SK-N-SH (cell line): ENCODE measurements around the gene OR2M3. TPM values are rescaled to one million over a fixed set of nuclear protein-coding genes. Genes with fewer than 3 reads are reported as not detected.

Source experiments
- CTCF ChIA-PET: fragments of 300-600, 350-600 bp; formaldehyde crosslinking; extraction: SDS; loops from one replicate; lab custom pipeline; 2021; lab: Yijun Ruan, JAX
- POLR2A ChIA-PET: fragments of 350-600 bp; sonication (Branson Sonifier 250); formaldehyde crosslinking; extraction: SDS; loops from one replicate; lab custom pipeline; 2020; ENCODE audit warnings: antibody characterized with exemption, inconsistent platforms; lab: Yijun Ruan, JAX
- DNase-seq: peaks from one replicate; pipeline ENCODE4 v3.0.0; 2012
- H2AFZ ChIP-seq: fragments of 200-600 bp; sonication (generic); 2 replicates; pipeline ENCODE4 v1.8.1; 2016; ENCODE audit warnings: antibody characterized with exemption, mild to moderate bottlenecking, low read depth
- H3F3A ChIP-seq: fragments of 200-600 bp; sonication (generic); replicated peaks from 2 replicates; pipeline ENCODE3; 2016; ENCODE audit warnings: antibody characterized with exemption, mild to moderate bottlenecking; ENCODE audit not compliant: insufficient read depth
- H3K27ac ChIP-seq, 2 experiments: fragments of 200-500 bp in 1 of 2; fragments of 200-600 bp in 1 of 2; sonication (Bioruptor generic) in 1 of 2; sonication (generic), shearing (Covaris generic) in 1 of 2; 2 replicates each; pipeline versions ENCODE4 v1.5.1 to v1.6.1; 2014 to 2016; ENCODE audit warnings: low read depth in 2 of 2, inconsistent platforms in 1 of 2, low read length in 1 of 2, mild to moderate bottlenecking in 1 of 2, mixed read lengths in 1 of 2
- H3K27me3 ChIP-seq: fragments of 200-600 bp; sonication (generic), shearing (Covaris generic); 2 replicates; pipeline ENCODE4 v1.6.1; 2016; ENCODE audit warnings: mixed run types; ENCODE audit not compliant: insufficient read depth
- H3K36me3 ChIP-seq, 2 experiments: fragments of 200-500 bp in 1 of 2; fragments of 200-600 bp in 1 of 2; sonication (Bioruptor generic) in 1 of 2; sonication (generic) in 1 of 2; replicated peaks in 1 of 2; 2 replicates each; pipeline versions ENCODE3 to v1.5.1; 2014 to 2016; ENCODE audit warnings: low read length in 1 of 2, mild to moderate bottlenecking in 1 of 2; ENCODE audit not compliant: insufficient read depth in 2 of 2, control insufficient read depth in 1 of 2
- H3K4me1 ChIP-seq, 2 experiments: fragments of 200-500 bp in 1 of 2; fragments of 200-600 bp in 1 of 2; sonication (Bioruptor generic) in 1 of 2; sonication (generic), shearing (Covaris generic) in 1 of 2; 2 replicates each; pipeline versions ENCODE4 v1.5.1 to v1.6.1; 2014 to 2016; ENCODE audit warnings: low read depth in 1 of 2, low read length in 1 of 2, mixed run types in 1 of 2; ENCODE audit not compliant: insufficient read depth in 2 of 2, control insufficient read depth in 1 of 2
- H3K4me2 ChIP-seq: fragments of 200-600 bp; sonication (generic), shearing (Covaris generic); 2 replicates; pipeline ENCODE4 v1.6.1; 2017; ENCODE audit warnings: mixed run types
- H3K4me3 ChIP-seq, 2 experiments: fragments of 200-500 bp in 1 of 2; fragments of 200-600 bp in 1 of 2; sonication (Bioruptor generic) in 1 of 2; sonication (generic), shearing (Covaris generic) in 1 of 2; 2 replicates each; pipeline versions ENCODE4 v1.5.1 to v1.8.1; 2014 to 2016; ENCODE audit warnings: low read depth in 2 of 2, inconsistent platforms in 1 of 2, low read length in 1 of 2, mild to moderate bottlenecking in 1 of 2, mixed read lengths in 1 of 2, moderate library complexity in 1 of 2
- H3K79me2 ChIP-seq: fragments of 200-600 bp; sonication (generic); 2 replicates; pipeline ENCODE4 v1.8.1; 2017; ENCODE audit warnings: mild to moderate bottlenecking; ENCODE audit not compliant: insufficient read depth
- H3K9ac ChIP-seq: fragments of 200-600 bp; sonication (generic); 2 replicates; pipeline ENCODE4 v1.6.1; 2017; ENCODE audit warnings: mixed run types
- H3K9me2 ChIP-seq: fragments of 200-600 bp; sonication (generic); 2 replicates; pipeline ENCODE4 v1.6.1; 2017; ENCODE audit warnings: mixed run types
- H3K9me3 ChIP-seq: fragments of 200-600 bp; sonication (generic); 2 replicates; pipeline ENCODE4 v1.6.1; 2017; ENCODE audit warnings: mixed run types, mild to moderate bottlenecking, moderate library complexity
- H4K20me1 ChIP-seq: fragments of 200-600 bp; sonication (generic); 2 replicates; pipeline ENCODE4 v1.6.1; 2017; ENCODE audit warnings: mild to moderate bottlenecking, mixed run types; ENCODE audit not compliant: insufficient read depth
- CHD2 ChIP-seq: fragments of 150-350 bp; IDR thresholded peaks from 2 replicates; pipeline ENCODE4 v1.6.1; 2018; ENCODE audit warnings: low read length; ENCODE audit not compliant: partially characterized antibody
- ELF1 ChIP-seq: IDR thresholded peaks from 2 replicates; pipeline ENCODE4 v1.4.0; 2012
- EP300 ChIP-seq, 2 experiments: IDR thresholded peaks; 2 replicates each; pipeline versions ENCODE4 v1.4.0 to v1.6.1; 2012; ENCODE audit warnings: borderline replicate concordance in 1 of 2, low read depth in 1 of 2, low read length in 1 of 2
- FOSL2 ChIP-seq: IDR thresholded peaks from 2 replicates; pipeline ENCODE4 v1.4.0; 2012; ENCODE audit warnings: low read depth, mild to moderate bottlenecking, moderate library complexity, borderline replicate concordance
- GABPA ChIP-seq: IDR thresholded peaks from 2 replicates; pipeline ENCODE4 v1.4.0; 2012; ENCODE audit warnings: low read depth, mild to moderate bottlenecking
- GATA2 ChIP-seq: sonication (generic); formaldehyde crosslinking; IDR thresholded peaks from 2 replicates; pipeline ENCODE4 v1.5.0; 2020; ENCODE audit warnings: mild to moderate bottlenecking, missing genetic modification reagents
- MEF2A ChIP-seq: IDR thresholded peaks from 2 replicates; pipeline ENCODE4 v1.4.0; 2012; ENCODE audit warnings: low read depth, borderline replicate concordance
- NRF1 ChIP-seq: IDR thresholded peaks from 2 replicates; pipeline ENCODE4 v1.6.1; 2012; ENCODE audit warnings: low read depth, mild to moderate bottlenecking, low read length
- POLR2AphosphoS5 ChIP-seq: IDR thresholded peaks from 2 replicates; pipeline ENCODE4 v1.6.1; 2012; ENCODE audit warnings: low read depth, low read length
- RAD21 ChIP-seq: IDR thresholded peaks from 2 replicates; pipeline ENCODE4 v1.6.1; 2012; ENCODE audit warnings: mild to moderate bottlenecking, low read length
- RCOR1 ChIP-seq: fragments of 150-350 bp; IDR thresholded peaks from 2 replicates; pipeline ENCODE4 v1.6.1; 2017; ENCODE audit warnings: antibody characterized with exemption, low read length
- RFX5 ChIP-seq: IDR thresholded peaks from 2 replicates; pipeline ENCODE4 v1.6.1; 2012; ENCODE audit warnings: mild to moderate bottlenecking, improper control_type of control experiment, low read length
- SIN3A ChIP-seq: IDR thresholded peaks from 2 replicates; pipeline ENCODE4 v1.6.1; 2012; ENCODE audit warnings: low read depth, mild to moderate bottlenecking, low read length, moderate library complexity, borderline replicate concordance
- SMC3 ChIP-seq: IDR thresholded peaks from 2 replicates; pipeline ENCODE4 v1.6.1; 2012; ENCODE audit warnings: low read depth, low read length, improper control_type of control experiment
- TAF1 ChIP-seq: IDR thresholded peaks from 2 replicates; pipeline ENCODE4 v1.6.1; 2012; ENCODE audit warnings: low read depth, mild to moderate bottlenecking, low read length, moderate library complexity, borderline replicate concordance
- TCF12 ChIP-seq: IDR thresholded peaks from 2 replicates; pipeline ENCODE4 v1.4.0; 2012
- YY1 ChIP-seq: IDR thresholded peaks from 2 replicates; pipeline ENCODE4 v1.4.0; 2012; ENCODE audit warnings: low read depth, mild to moderate bottlenecking
- WGBS: methylation state at CpG from one replicate; pipeline ENCODE4 v1.1.6; 2017; ENCODE audit warnings: low lambda C conversion rate; 5-methylcytosine and 5-hydroxymethylcytosine counted together
- polyA plus RNA-seq, 3 experiments: library from polyadenylated mRNA; depleted of rRNA; stranded (reverse); fragments of >200 nt; gene quantifications; 2 replicates each; pipeline ENCODE4 v1.2.3, GENCODE V29; 2012
- TF ChIP-seq, protein P1 (sequence below): fragments of 150-350 bp; IDR thresholded peaks from 2 replicates; pipeline ENCODE4 v1.6.1; 2017; ENCODE audit warnings: antibody characterized with exemption, low read length, low read depth, borderline replicate concordance
- TF ChIP-seq, protein P2 (sequence below): fragments of 200-600 bp; sonication (generic); IDR thresholded peaks from 2 replicates; pipeline ENCODE4 v1.6.1; 2017; ENCODE audit warnings: antibody characterized with exemption, mild to moderate bottlenecking, moderate library complexity
- TF ChIP-seq, protein P3 (sequence below): IDR thresholded peaks from 2 replicates; pipeline ENCODE4 v1.4.0; 2012; ENCODE audit warnings: low read depth
- TF ChIP-seq, protein P4 (sequence below): IDR thresholded peaks from 2 replicates; pipeline ENCODE4 v1.6.1; 2012; ENCODE audit warnings: mild to moderate bottlenecking, low read depth, low read length, moderate library complexity

Gene OR2M3
- polyA plus RNA-seq, 1 of the 3 experiments (the other 2 are of a cell fraction), result not detected

DNA sequence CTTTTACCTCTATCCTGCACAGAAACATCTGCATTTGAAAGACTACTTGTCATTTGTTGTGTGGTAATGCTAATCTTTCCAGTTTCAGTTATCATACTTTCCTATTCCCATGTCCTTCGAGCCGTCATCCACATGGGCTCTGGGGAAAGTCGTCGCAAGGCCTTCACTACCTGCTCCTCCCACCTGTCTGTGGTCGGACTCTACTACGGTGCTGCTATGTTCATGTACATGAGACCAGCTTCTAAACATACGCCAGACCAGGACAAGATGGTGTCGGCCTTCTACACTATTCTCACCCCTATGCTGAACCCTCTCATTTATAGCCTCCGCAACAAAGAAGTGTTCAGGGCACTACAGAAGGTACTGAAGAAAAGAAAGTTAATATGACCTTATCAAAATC, 42.4 kb downstream of the OR2M3 start (continued):
- TF ChIP-seq, protein P1, sequence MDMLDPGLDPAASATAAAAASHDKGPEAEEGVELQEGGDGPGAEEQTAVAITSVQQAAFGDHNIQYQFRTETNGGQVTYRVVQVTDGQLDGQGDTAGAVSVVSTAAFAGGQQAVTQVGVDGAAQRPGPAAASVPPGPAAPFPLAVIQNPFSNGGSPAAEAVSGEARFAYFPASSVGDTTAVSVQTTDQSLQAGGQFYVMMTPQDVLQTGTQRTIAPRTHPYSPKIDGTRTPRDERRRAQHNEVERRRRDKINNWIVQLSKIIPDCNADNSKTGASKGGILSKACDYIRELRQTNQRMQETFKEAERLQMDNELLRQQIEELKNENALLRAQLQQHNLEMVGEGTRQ, result no peak
- no peak for TF ChIP-seq POLR2AphosphoS5
- no peak for TF ChIP-seq FOSL2
- no peak for TF ChIP-seq SIN3A
- TF ChIP-seq, protein P2, sequence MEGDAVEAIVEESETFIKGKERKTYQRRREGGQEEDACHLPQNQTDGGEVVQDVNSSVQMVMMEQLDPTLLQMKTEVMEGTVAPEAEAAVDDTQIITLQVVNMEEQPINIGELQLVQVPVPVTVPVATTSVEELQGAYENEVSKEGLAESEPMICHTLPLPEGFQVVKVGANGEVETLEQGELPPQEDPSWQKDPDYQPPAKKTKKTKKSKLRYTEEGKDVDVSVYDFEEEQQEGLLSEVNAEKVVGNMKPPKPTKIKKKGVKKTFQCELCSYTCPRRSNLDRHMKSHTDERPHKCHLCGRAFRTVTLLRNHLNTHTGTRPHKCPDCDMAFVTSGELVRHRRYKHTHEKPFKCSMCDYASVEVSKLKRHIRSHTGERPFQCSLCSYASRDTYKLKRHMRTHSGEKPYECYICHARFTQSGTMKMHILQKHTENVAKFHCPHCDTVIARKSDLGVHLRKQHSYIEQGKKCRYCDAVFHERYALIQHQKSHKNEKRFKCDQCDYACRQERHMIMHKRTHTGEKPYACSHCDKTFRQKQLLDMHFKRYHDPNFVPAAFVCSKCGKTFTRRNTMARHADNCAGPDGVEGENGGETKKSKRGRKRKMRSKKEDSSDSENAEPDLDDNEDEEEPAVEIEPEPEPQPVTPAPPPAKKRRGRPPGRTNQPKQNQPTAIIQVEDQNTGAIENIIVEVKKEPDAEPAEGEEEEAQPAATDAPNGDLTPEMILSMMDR, result no peak
- TF ChIP-seq RAD21, result no peak
- no peak for TF ChIP-seq NRF1

DNA sequence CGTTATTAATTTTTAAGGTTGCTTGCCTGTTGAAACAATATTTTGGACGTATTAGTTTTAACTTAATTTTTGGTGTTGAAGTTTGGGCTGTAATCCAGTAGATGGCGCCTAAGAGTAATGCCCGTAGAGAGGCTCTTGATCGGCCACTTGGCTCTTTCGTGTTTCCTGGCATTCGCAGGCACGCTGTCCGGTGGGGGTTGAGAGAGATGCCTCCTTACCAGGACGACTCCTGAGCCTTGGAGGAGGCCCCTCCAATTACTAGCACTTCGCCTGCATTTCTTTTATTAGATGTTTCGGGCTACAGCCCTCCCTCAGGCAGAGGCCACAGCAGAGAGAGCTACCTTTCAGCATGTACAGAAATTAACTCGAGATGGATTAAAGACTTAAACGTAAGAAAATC, 46.1 kb downstream of the OR2M3 start:
- Histone ChIP-seq H4K20me1 (no peaks in the 10 kb centered on the region), H3K9ac (no peak overlapping the region), H2AFZ (no peak overlapping the region), H3K27me3 (no peaks in the 10 kb centered on the region), H3F3A (no peaks in the 10 kb centered on the region), H3K4me3 (no peak overlapping the region), H3K4me1 (no peaks in the 10 kb centered on the region), H3K9me3 (no peaks in the 10 kb centered on the region), H3K27ac (no peak overlapping the region), H3K79me2 (no peaks in the 10 kb centered on the region), H3K36me3 (no peaks in the 10 kb centered on the region), H3K4me2 (no peak overlapping the region), H3K9me2 (no peaks in the 10 kb centered on the region)
- ChIA-PET CTCF (interaction anchor here (0.7 to 2.6 kb wide), 15 partner anchors 8 to 1419 kb away, joined by 3 to 11 read pairs (median 3); partner anchors contain the start of gene OR2M4), POLR2A (no interaction called here)
- WGBS, result 3% methylated on average over 14 of the region's 14 CpGs
- DNase-seq, result peak; percentile 32
- no peak for TF ChIP-seq MEF2A
- no peak for TF ChIP-seq RCOR1
- TF ChIP-seq GATA2 (CRISPR knock-in tag), result no peak
- TF ChIP-seq, protein P1, result no peak
- no peak for TF ChIP-seq RFX5
- no peak for TF ChIP-seq NRF1
- TF ChIP-seq, protein P2, result peak; percentile 66
- TF ChIP-seq EP300 (IDR thresholded peaks at IDR 0.05; ENCODE audit: borderline replicate concordance in 1 of 2, low read depth in 1 of 2, low read length in 1 of 2), result no peak
- peak; percentile 51 for TF ChIP-seq RAD21
- no peak for TF ChIP-seq ELF1
- TF ChIP-seq, protein P3, sequence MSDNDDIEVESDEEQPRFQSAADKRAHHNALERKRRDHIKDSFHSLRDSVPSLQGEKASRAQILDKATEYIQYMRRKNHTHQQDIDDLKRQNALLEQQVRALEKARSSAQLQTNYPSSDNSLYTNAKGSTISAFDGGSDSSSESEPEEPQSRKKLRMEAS, result no peak
- no peak for TF ChIP-seq TAF1
- TF ChIP-seq GABPA, result no peak
- TF ChIP-seq, protein P4, sequence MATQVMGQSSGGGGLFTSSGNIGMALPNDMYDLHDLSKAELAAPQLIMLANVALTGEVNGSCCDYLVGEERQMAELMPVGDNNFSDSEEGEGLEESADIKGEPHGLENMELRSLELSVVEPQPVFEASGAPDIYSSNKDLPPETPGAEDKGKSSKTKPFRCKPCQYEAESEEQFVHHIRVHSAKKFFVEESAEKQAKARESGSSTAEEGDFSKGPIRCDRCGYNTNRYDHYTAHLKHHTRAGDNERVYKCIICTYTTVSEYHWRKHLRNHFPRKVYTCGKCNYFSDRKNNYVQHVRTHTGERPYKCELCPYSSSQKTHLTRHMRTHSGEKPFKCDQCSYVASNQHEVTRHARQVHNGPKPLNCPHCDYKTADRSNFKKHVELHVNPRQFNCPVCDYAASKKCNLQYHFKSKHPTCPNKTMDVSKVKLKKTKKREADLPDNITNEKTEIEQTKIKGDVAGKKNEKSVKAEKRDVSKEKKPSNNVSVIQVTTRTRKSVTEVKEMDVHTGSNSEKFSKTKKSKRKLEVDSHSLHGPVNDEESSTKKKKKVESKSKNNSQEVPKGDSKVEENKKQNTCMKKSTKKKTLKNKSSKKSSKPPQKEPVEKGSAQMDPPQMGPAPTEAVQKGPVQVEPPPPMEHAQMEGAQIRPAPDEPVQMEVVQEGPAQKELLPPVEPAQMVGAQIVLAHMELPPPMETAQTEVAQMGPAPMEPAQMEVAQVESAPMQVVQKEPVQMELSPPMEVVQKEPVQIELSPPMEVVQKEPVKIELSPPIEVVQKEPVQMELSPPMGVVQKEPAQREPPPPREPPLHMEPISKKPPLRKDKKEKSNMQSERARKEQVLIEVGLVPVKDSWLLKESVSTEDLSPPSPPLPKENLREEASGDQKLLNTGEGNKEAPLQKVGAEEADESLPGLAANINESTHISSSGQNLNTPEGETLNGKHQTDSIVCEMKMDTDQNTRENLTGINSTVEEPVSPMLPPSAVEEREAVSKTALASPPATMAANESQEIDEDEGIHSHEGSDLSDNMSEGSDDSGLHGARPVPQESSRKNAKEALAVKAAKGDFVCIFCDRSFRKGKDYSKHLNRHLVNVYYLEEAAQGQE, result no peak
- TF ChIP-seq SMC3, result peak; percentile 15; the same call in 1 of the 2 replicates
- no peak for TF ChIP-seq CHD2
- TF ChIP-seq YY1, result no peak
- no peak for TF ChIP-seq TCF12
